GM12878 (cell line): ENCODE data around the gene DIP2B. TPM values are rescaled to one million over a fixed set of nuclear protein-coding genes. Genes with fewer than 3 reads are reported as not detected.

Experiments
- ATAC-seq: fragments of 200-7000 bp; cut with Tn5 transposase; 3 replicates; pipeline ENCODE4 v1.9.1; 2020; ENCODE audit warnings: mild to moderate bottlenecking, moderate library complexity
- BruUV-seq: library from RNA; stranded (reverse); fragments of 400-500 nt; replicated peaks from 2 replicates; lab custom pipeline; 2021; lab: Mats Ljungman, UMichigan
- CTCF ChIA-PET: fragments of 300-600 bp; sonication (Branson Sonifier 250); formaldehyde crosslinking; extraction: SDS; loops from one replicate; lab custom pipeline; 2021; ENCODE audit warnings: inconsistent platforms; lab: Yijun Ruan, JAX
- POLR2A ChIA-PET: fragments of 350-600 bp; formaldehyde crosslinking; extraction: SDS; loops from one replicate; lab custom pipeline; 2021; ENCODE audit warnings: inconsistent platforms; lab: Charles Lee
- RAD21 ChIA-PET: fragments of 300-600 bp; sonication (Branson Sonifier 250); formaldehyde crosslinking; loops from one replicate; lab custom pipeline; 2023; ENCODE audit warnings: antibody characterized with exemption; ENCODE audit not compliant: unreplicated experiment; lab: Charles Lee
- SMC1A ChIA-PET: fragments of 300-600 bp; sonication (Branson Sonifier 250); formaldehyde crosslinking; loops from one replicate; lab custom pipeline; 2023; ENCODE audit not compliant: unreplicated experiment, uncharacterized antibody; lab: Charles Lee
- DNase-seq: peaks from one replicate; pipeline ENCODE4 v3.0.0-alpha.2; 2011; ENCODE audit warnings: low read depth, low spot score
- FAIRE-seq: peaks from 3 replicates; lab custom pipeline; 2011; peaks lifted over from hg19 to GRCh38; lab: Jason Lieb, UNC
- H2AFZ ChIP-seq: 2 replicates; pipeline ENCODE4 v1.6.0; 2011; ENCODE audit warnings: low read depth, low read length, control low read depth; ENCODE audit not compliant: control insufficient read depth
- H3K27ac ChIP-seq: 2 replicates; pipeline ENCODE4 v1.5.1; 2011; ENCODE audit warnings: control low read depth; ENCODE audit not compliant: control insufficient read depth, insufficient read depth
- H3K27me3 ChIP-seq, 2 experiments: replicated peaks in 1 of 2; 2 replicates each; pipeline versions ENCODE4 v1.6.0 to v1.6.1; 2011; ENCODE audit warnings: low read length in 1 of 2; ENCODE audit not compliant: control insufficient read depth in 2 of 2, insufficient read depth in 2 of 2
- H3K36me3 ChIP-seq, 2 experiments: 2 replicates each; pipeline ENCODE4 v1.5.1; 2011; ENCODE audit warnings: low read length in 1 of 2; ENCODE audit not compliant: control insufficient read depth in 2 of 2, insufficient read depth in 2 of 2
- H3K4me1 ChIP-seq: 2 replicates; pipeline ENCODE4 v1.6.1; 2011; ENCODE audit warnings: mild to moderate bottlenecking, low read length, moderate library complexity, mixed read lengths; ENCODE audit not compliant: control insufficient read depth, insufficient read depth
- H3K4me2 ChIP-seq: 2 replicates; pipeline ENCODE4 v1.6.0; 2011; ENCODE audit warnings: control low read depth; ENCODE audit not compliant: control insufficient read depth, insufficient read depth
- H3K4me3 ChIP-seq: fragments of 200-600 bp; sonication (generic); 2 replicates; pipeline ENCODE4 v1.5.1; 2016
- H3K79me2 ChIP-seq: 2 replicates; pipeline ENCODE4 v1.6.0; 2011; ENCODE audit warnings: low read length; ENCODE audit not compliant: control insufficient read depth, insufficient read depth
- H3K9ac ChIP-seq: 2 replicates; pipeline ENCODE4 v1.8.0; 2011; ENCODE audit warnings: low read length, control low read depth, mixed read lengths; ENCODE audit not compliant: control insufficient read depth, insufficient read depth
- H3K9me3 ChIP-seq: replicated peaks from 3 replicates; pipeline ENCODE4 v1.5.1; 2011; ENCODE audit warnings: mild to moderate bottlenecking, low read length; ENCODE audit not compliant: control insufficient read depth, insufficient read depth
- H4K20me1 ChIP-seq: 2 replicates; pipeline ENCODE4 v1.6.0; 2011; ENCODE audit not compliant: control insufficient read depth, insufficient read depth
- BCL11A ChIP-seq: IDR thresholded peaks from 2 replicates; pipeline ENCODE4 v1.6.1; 2011; ENCODE audit warnings: low read depth, low read length
- BMI1 ChIP-seq: fragments of 450-650 bp; IDR thresholded peaks from 2 replicates; pipeline ENCODE4 v1.6.1; 2016; ENCODE audit warnings: mild to moderate bottlenecking, moderate library complexity, borderline replicate concordance
- CHD4 ChIP-seq: fragments of 200-600 bp; sonication (generic); IDR thresholded peaks from 2 replicates; pipeline ENCODE4 v1.6.1; 2016; ENCODE audit warnings: mild to moderate bottlenecking
- CREM ChIP-seq: IDR thresholded peaks from 2 replicates; pipeline ENCODE4 v1.6.1; 2014; ENCODE audit warnings: antibody characterized with exemption, low read depth
- EED ChIP-seq: sonication (generic); IDR thresholded peaks from 2 replicates; pipeline ENCODE4 v1.6.1; 2016; ENCODE audit warnings: antibody characterized with exemption, low read depth
- JUNB ChIP-seq: IDR thresholded peaks from 2 replicates; pipeline ENCODE4 v1.6.1; 2016; ENCODE audit warnings: antibody characterized with exemption, mild to moderate bottlenecking
- MYC ChIP-seq: IDR thresholded peaks from 2 replicates; pipeline ENCODE4 v1.6.1; 2011; ENCODE audit warnings: mild to moderate bottlenecking, low read length, moderate library complexity, inconsistent platforms; ENCODE audit not compliant: insufficient read depth, insufficient replicate concordance, insufficient read length, severe bottlenecking
- NBN ChIP-seq: fragments of 450-650 bp; IDR thresholded peaks from 2 replicates; pipeline ENCODE4 v1.6.1; 2016
- RCOR1 ChIP-seq: conservative IDR thresholded peaks from 2 replicates; pipeline ENCODE4 v1.6.1; 2012; ENCODE audit warnings: low read depth, low read length, improper control_type of control experiment
- SUZ12 ChIP-seq: fragments of 200-600 bp; sonication (generic); IDR thresholded peaks from one replicate; pipeline ENCODE4 v1.6.1; 2018; ENCODE audit warnings: antibody characterized with exemption, mild to moderate bottlenecking; ENCODE audit not compliant: unreplicated experiment
- ZNF217 ChIP-seq: fragments of 450-650 bp; IDR thresholded peaks from 2 replicates; pipeline ENCODE4 v1.6.1; 2017; ENCODE audit warnings: antibody characterized with exemption, mild to moderate bottlenecking
- WGBS: methylation state at CpG from one replicate; pipeline ENCODE4 v1.1.6; 2016; ENCODE audit warnings: low lambda C conversion rate; ENCODE audit not compliant: insufficient replicate concordance, insufficient coverage; ENCODE audit errors: missing lambda C conversion rate; 5-methylcytosine and 5-hydroxymethylcytosine counted together
- in situ Hi-C: fragments of 300-500 bp; cut with MboI; formaldehyde crosslinking; loops from 9 replicates; pipeline ENCODE4 v1.14.3; 2018; ENCODE audit warnings: mixed read lengths
- intact Hi-C: fragments of 100-400 bp; cut with micrococcal nuclease; formaldehyde crosslinking; loops from one replicate; pipeline ENCODE4 v1.14.2; 2022; ENCODE audit not compliant: unreplicated experiment
- polyA plus RNA-seq, 11 experiments: library from polyadenylated mRNA; depleted of rRNA in 4 of 11; unstranded in 6 of 11; stranded (reverse) in 5 of 11; fragments of >200 nt; fragmentation: Nextera tagmentation in 4 of 11; fragmentation: Illumina TruSeq in 1 of 11; extraction: Ambion mirVana in 4 of 11; extraction: Trizol in 1 of 11; gene quantifications; 1 replicate in 1 of 11; 2 replicates in 10 of 11; pipeline versions ENCODE4 v1.2.1 to v1.2.3, GENCODE V29; 2011 to 2016; ENCODE audit warnings: inconsistent platforms in 2 of 11, missing spikeins in 2 of 11, low read depth in 1 of 11
- total RNA-seq, 4 experiments: library from RNA; depleted of rRNA in 3 of 4; stranded (reverse); fragments of >200 nt in 3 of 4; fragmentation: Illumina TruSeq in 1 of 4; extraction: Trizol in 1 of 4; gene quantifications; 2 replicates each; pipeline versions ENCODE4 v1.2.1 to v1.2.3, GENCODE V29; 2013 to 2021
- TF ChIP-seq, protein P1 (sequence below): fragments of 450-650 bp; IDR thresholded peaks from 2 replicates; pipeline ENCODE4 v1.6.1; 2016; ENCODE audit warnings: mild to moderate bottlenecking

The DIP2B gene
- total and polyA plus RNA-seq, 10 of the 15 experiments (the other 5 are each of a cell fraction or from before 2014, with no cell fraction given) = 4.5 to 30.0 (median 18.6) TPM

DNA sequence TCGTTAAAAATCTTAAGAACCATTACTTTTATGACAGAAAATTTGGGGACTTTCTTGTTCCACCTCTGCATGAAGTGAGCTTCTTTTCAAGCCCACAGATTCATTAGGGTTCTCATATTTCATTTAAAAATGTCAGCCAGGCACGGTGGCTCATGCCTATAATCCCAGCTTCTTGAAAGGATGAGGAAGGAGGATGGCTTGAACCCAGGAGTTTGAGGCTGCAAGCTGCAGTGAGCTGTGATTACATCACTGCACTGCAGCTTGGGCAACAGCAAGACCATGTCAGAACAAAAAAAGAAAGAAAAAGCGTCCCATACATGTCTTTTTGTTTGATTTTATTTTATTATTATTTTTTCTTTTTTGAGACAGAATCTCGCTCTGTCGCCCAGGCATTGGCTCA is 215.7 kb downstream of the DIP2B start (continued):
- no peak for TF ChIP-seq ZNF217
- no peak for TF ChIP-seq BMI1
- TF ChIP-seq SUZ12 = no peak
- no peak for TF ChIP-seq RCOR1
- no peak for TF ChIP-seq CREM
- TF ChIP-seq MYC = no peak

DNA sequence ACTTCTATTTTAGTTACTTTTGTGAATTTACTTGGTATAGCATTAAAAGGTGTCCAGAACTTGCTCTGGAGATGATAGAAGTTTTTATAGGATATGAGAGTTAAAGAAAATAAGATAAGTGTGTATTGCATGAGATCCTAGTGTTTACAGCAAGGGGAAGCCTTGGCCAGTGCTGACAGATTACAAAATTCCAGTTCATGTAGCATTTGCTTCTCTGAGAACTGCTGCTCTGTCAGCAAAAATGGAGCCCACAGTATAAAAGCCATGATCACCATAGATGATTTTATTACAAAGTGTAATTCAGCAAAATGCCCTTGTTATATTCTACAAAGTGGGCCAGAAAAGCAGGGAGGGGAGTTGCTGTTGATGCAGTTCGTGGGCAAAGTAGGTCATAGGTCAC is 219.1 kb downstream of the DIP2B start:
- ChIA-PET POLR2A (no interaction called here), RAD21 (no interaction called here), SMC1A (interaction anchor here (1.2 kb wide), 1 partner anchor 243 kb away, joined by 3 read pairs; no protein-coding TSS in a partner anchor), CTCF (interaction anchor here (1.1 kb wide), 2 partner anchors 8 to 220 kb away, joined by 3 read pairs; no protein-coding TSS in a partner anchor)
- H3K79me2 ChIP-seq = no peaks in the 10 kb centered on the region
- no peak overlapping the region for H2AFZ ChIP-seq
- H4K20me1 ChIP-seq = no peaks in the 10 kb centered on the region
- DNase-seq (no peak), ATAC-seq (no peak), FAIRE-seq (no peak)
- BruUV-seq = no TSS peak
- peaks cover 9 to 16% of the 10 kb centered on the region in 2 experiments for H3K36me3 ChIP-seq
- no peaks in the 10 kb centered on the region for H3K27me3 ChIP-seq
- no peaks in the 10 kb centered on the region for H3K9me3 ChIP-seq
- in situ Hi-C loops (no loop called here), intact Hi-C loops (no loop called here)
- WGBS = 96% methylated on average over 1 of the region's 1 CpG
- H3K4me3 ChIP-seq = no peak overlapping the region
- TF ChIP-seq RCOR1 (no peak), NBN (no peak), JUNB (no peak), CHD4 (no peak), BMI1 (no peak), BCL11A (no peak), EED (no peak)
- TF ChIP-seq, protein P1, sequence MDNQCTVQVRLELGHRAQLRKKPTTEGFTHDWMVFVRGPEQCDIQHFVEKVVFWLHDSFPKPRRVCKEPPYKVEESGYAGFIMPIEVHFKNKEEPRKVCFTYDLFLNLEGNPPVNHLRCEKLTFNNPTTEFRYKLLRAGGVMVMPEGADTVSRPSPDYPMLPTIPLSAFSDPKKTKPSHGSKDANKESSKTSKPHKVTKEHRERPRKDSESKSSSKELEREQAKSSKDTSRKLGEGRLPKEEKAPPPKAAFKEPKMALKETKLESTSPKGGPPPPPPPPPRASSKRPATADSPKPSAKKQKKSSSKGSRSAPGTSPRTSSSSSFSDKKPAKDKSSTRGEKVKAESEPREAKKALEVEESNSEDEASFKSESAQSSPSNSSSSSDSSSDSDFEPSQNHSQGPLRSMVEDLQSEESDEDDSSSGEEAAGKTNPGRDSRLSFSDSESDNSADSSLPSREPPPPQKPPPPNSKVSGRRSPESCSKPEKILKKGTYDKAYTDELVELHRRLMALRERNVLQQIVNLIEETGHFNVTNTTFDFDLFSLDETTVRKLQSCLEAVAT = no peak
- H3K9ac ChIP-seq = no peak overlapping the region
- no peaks in the 10 kb centered on the region for H3K4me1 ChIP-seq
- no peak overlapping the region for H3K27ac ChIP-seq
- no peak overlapping the region for H3K4me2 ChIP-seq
